ENCODE results near the gene NFASC. TPM values are rescaled to one million over a fixed set of nuclear protein-coding genes. Genes with fewer than 3 reads are reported as not detected.

The NFASC gene
- total and polyA plus RNA-seq, 9 of the 15 experiments (the other 6 are each of a cell fraction or from before 2014, with no cell fraction given) = 0.03 to 0.16 (median 0.06) TPM; not detected in 6

GRCh38 chr1:204831186-204831585 lies 39.5 kb upstream of the NFASC start:
- no peaks in the 10 kb centered on the region for H3K79me2 ChIP-seq (ENCODE audit: control insufficient read depth, insufficient read depth, low read length)
- TF ChIP-seq DEAF1 (CRISPR knock-in tag; IDR thresholded peaks at IDR 0.05) (no peak), ILF3 (IDR thresholded peaks at IDR 0.05; ENCODE audit: borderline replicate concordance) (no peak), BCL6 (CRISPR knock-in tag; IDR thresholded peaks at IDR 0.05) (no peak), LARP7 (IDR thresholded peaks at IDR 0.05) (no peak), ZNF277 (CRISPR knock-in tag; IDR thresholded peaks at IDR 0.05; ENCODE audit: borderline replicate concordance) (no peak), ZNF140 (CRISPR knock-in tag; IDR thresholded peaks at IDR 0.05) (no peak), NFRKB (IDR thresholded peaks at IDR 0.05; ENCODE audit: low read depth) (no peak), GTF2B (IDR thresholded peaks at IDR 0.05; ENCODE audit: extremely low read depth, insufficient read length) (no peak), HDAC3 (IDR thresholded peaks at IDR 0.05; ENCODE audit: borderline replicate concordance, partially characterized antibody) (no peak), MLX (CRISPR knock-in tag; conservative IDR thresholded peaks at IDR 0.05) (no peak), POLR2B (IDR thresholded peaks at IDR 0.05; ENCODE audit: low read depth, partially characterized antibody) (no peak)
- no TSS peak for BruUV-seq (replicated peaks)
- no peak overlapping the region for H2AFZ ChIP-seq (ENCODE audit: low read depth, low read length)
- peaks cover 15% of the 10 kb centered on the region for H4K20me1 ChIP-seq (replicated peaks; ENCODE audit: control insufficient read depth, insufficient read depth, low read length)
- H3K27me3 ChIP-seq (ENCODE audit: control insufficient read depth in 2 of 2, insufficient read depth in 2 of 2, low read length in 2 of 2) = peaks cover 18 to 25% of the 10 kb centered on the region in 2 experiments
- WGBS (ENCODE audit: insufficient coverage, low coverage, missing lambda C conversion rate) = 4% methylated on average over 3 of the region's 3 CpGs
- FAIRE-seq (no peak), ATAC-seq (no peak), DNase-seq (ENCODE audit: extremely low read depth in 1 of 4, low spot score in 3 of 4) (no peak)
- H3K4me1 ChIP-seq (replicated peaks in 1 of 2; ENCODE audit: control insufficient read depth in 2 of 2, insufficient read depth in 2 of 2, low read length in 2 of 2) = peaks cover 0 to 8% of the 10 kb centered on the region in 2 experiments; a peak in 2 of 5 replicates
- POLR2A ChIA-PET = interaction anchor here (0.5 to 2.2 kb wide), 5 partner anchors 10 to 1880 kb away, joined by 3 to 6 read pairs (median 4); no protein-coding TSS in a partner anchor
- no peaks in the 10 kb centered on the region for H3K36me3 ChIP-seq (ENCODE audit: control insufficient read depth, insufficient read depth, low read length)
- intact Hi-C loops (cut with micrococcal nuclease) (no loop called here), in situ Hi-C loops (cut with MboI) (no loop called here)
- H3K9ac ChIP-seq (ENCODE audit: insufficient read depth in 1 of 2, low read depth in 2 of 2, low read length in 2 of 2) = no peak overlapping the region
- no peak overlapping the region for H3K4me2 ChIP-seq (ENCODE audit: insufficient read depth, low read length)
- CTCF ChIA-PET (ENCODE audit: low intra/inter-chr PET ratio) = no interaction called here
- H3K9me1 ChIP-seq (ENCODE audit: control insufficient read depth, insufficient read depth, low read length) = no peaks in the 10 kb centered on the region
- H3K4me3 ChIP-seq = no peak overlapping the region
- no peak overlapping the region for H3K27ac ChIP-seq (ENCODE audit: extremely low read depth, low read depth, low read length)
- H3K9me3 ChIP-seq (replicated peaks; ENCODE audit: control insufficient read depth, insufficient read depth, low read depth, low read length) = no peaks in the 10 kb centered on the region

Data from K562 (cell line).